Ovary (tissue), 3 donors: ENCODE results near the gene TMEM270.

Experiments used
- POLR2A ChIP-seq: fragments of 450-650 bp; IDR thresholded peaks from one replicate; pipeline ENCODE4 v1.6.1; 2017; ENCODE audit warnings: antibody characterized with exemption, mild to moderate bottlenecking, moderate library complexity
- TF ChIP-seq, protein P1 (sequence below), 3 donors: fragments of 450-650 bp in 2 of 3; fragments of 200-600 bp in 1 of 3; IDR thresholded peaks; one replicate each; pipeline versions ENCODE4 v1.5.1 to v1.8.0; 2016 to 2022; ENCODE audit warnings: antibody characterized with exemption in 3 of 3, mild to moderate bottlenecking in 1 of 3
- donor health status: DM: no; HTN: no; CAD: no.

DNA sequence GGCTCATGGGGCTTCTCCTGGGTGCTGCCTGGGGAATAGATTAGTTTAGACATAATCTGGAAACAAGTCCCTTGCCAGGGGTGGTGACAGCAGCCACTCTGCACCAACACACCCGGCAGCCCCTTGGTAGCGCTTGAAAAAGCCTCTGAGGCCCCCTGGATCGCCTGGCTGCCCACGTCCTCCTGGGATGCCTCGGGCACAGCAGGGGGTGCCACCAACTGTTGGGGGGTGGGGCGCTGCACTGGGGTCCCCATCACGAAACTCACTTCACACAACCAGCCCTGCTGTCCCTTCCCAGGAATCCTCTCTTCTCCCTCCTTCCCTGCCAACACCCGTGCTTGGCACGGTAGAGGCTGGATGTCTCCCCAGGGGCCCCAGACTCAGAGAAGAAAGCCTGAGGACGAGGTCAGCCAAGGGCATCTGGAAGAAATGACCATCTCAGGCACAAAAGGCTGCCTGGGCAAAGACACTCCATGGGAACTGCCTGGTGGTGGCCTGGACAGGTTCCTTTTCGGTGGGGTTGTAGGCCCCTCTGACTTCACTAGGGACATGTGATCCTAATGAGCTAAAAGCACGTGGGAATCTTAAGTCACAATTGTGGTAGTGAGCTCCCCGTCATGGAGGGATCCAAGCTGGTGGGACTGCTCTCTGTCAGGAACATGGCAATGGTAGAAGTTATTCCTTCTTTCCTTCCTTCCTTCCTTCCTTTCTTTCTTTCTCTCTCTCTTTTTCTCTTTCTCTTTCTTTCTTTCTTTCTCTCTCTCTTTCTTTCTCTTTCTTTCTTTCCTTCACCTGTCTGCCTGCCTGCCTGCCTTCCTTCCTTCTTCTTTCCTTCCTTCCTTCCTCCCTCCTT, 11.3 kb downstream of the TMEM270 start:
- TF ChIP-seq, protein P1, sequence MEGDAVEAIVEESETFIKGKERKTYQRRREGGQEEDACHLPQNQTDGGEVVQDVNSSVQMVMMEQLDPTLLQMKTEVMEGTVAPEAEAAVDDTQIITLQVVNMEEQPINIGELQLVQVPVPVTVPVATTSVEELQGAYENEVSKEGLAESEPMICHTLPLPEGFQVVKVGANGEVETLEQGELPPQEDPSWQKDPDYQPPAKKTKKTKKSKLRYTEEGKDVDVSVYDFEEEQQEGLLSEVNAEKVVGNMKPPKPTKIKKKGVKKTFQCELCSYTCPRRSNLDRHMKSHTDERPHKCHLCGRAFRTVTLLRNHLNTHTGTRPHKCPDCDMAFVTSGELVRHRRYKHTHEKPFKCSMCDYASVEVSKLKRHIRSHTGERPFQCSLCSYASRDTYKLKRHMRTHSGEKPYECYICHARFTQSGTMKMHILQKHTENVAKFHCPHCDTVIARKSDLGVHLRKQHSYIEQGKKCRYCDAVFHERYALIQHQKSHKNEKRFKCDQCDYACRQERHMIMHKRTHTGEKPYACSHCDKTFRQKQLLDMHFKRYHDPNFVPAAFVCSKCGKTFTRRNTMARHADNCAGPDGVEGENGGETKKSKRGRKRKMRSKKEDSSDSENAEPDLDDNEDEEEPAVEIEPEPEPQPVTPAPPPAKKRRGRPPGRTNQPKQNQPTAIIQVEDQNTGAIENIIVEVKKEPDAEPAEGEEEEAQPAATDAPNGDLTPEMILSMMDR (IDR thresholded peaks at IDR 0.05): no peak
- TF ChIP-seq POLR2A: no peak
